HCT116 (cell line): ENCODE measurements around the gene TMTC4. TPM values are rescaled to one million over a fixed set of nuclear protein-coding genes. Genes with fewer than 3 reads are reported as not detected.

Experiments
- ATAC-seq: fragments of 200-7000 bp; cut with Tn5 transposase; 2 replicates; pipeline ENCODE4 v1.9.1; 2020; ENCODE audit warnings: mild to moderate bottlenecking, moderate library complexity
- BruUV-seq: library from RNA; stranded (reverse); fragments of 400-500 nt; replicated peaks from 2 replicates; lab custom pipeline; 2021; lab: Mats Ljungman, UMichigan
- CTCF ChIA-PET: fragments of 300-600 bp; sonication (Branson Sonifier 250); formaldehyde crosslinking; loops from one replicate; lab custom pipeline; 2021; ENCODE audit warnings: antibody characterized with exemption; lab: Charles Lee
- POLR2A ChIA-PET: fragments of 300-600, 350-600 bp; sonication (Branson Sonifier 250); formaldehyde crosslinking; loops from one replicate; lab custom pipeline; 2021; ENCODE audit warnings: antibody characterized with exemption; lab: Charles Lee
- RAD21 ChIA-PET, 2 experiments: fragments of 300-600 bp; sonication (Branson Sonifier 250); formaldehyde crosslinking; loops; one replicate each; lab custom pipeline; 2023; ENCODE audit warnings: low total read pairs in 2 of 2; ENCODE audit not compliant: uncharacterized antibody in 2 of 2, unreplicated experiment in 2 of 2, low non-redundant PET in 1 of 2; lab: Charles Lee
- DNase-seq: peaks from one replicate; pipeline ENCODE4 v3.0.0-alpha.2; 2010; ENCODE audit warnings: low read depth, low spot score
- H2AFZ ChIP-seq: fragments of 200-600 bp; shearing (Covaris generic), sonication (generic); 2 replicates; pipeline ENCODE4 v1.6.1; 2017; ENCODE audit warnings: low read depth, mixed run types, mixed read lengths, antibody characterized with exemption, low read length; ENCODE audit not compliant: poor library complexity, severe bottlenecking
- H3K27ac ChIP-seq: 2 replicates; pipeline ENCODE4 v1.5.1; 2012; ENCODE audit warnings: low read depth, low read length
- H3K27me3 ChIP-seq: fragments of 200-600 bp; sonication (generic); 2 replicates; pipeline ENCODE4 v1.6.1; 2016; ENCODE audit warnings: mixed run types, low read length, mixed read lengths; ENCODE audit not compliant: insufficient read depth
- H3K36me3 ChIP-seq, 2 experiments: fragments of 200-500 bp in 1 of 2; fragments of 200-600 bp in 1 of 2; sonication (Bioruptor generic) in 1 of 2; sonication (generic) in 1 of 2; 2 replicates each; pipeline versions ENCODE4 v1.5.1 to v1.6.1; 2014 to 2016; ENCODE audit warnings: low read length in 2 of 2, inconsistent platforms in 1 of 2, mixed read lengths in 1 of 2, mixed run types in 1 of 2; ENCODE audit not compliant: insufficient read depth in 2 of 2, control insufficient read depth in 1 of 2
- H3K4me1 ChIP-seq, 2 experiments: fragments of 200-600 bp in 1 of 2; sonication (generic) in 1 of 2; 2 replicates each; pipeline versions ENCODE4 v1.5.1 to v1.6.1; 2012 to 2017; ENCODE audit warnings: low read length in 2 of 2, inconsistent platforms in 1 of 2, mild to moderate bottlenecking in 1 of 2, mixed read lengths in 1 of 2, mixed run types in 1 of 2, moderate library complexity in 1 of 2; ENCODE audit not compliant: insufficient read depth in 2 of 2, control insufficient read depth in 1 of 2
- H3K4me2 ChIP-seq: fragments of 200-600 bp; sonication (generic); 2 replicates; pipeline ENCODE4 v1.6.1; 2017; ENCODE audit warnings: mixed run types, low read length, mixed read lengths
- H3K4me3 ChIP-seq, 2 experiments: fragments of 200-600 bp in 1 of 2; sonication (generic) in 1 of 2; replicated peaks in 1 of 2; 2 replicates each; pipeline ENCODE4 v1.5.1; 2011 to 2016; ENCODE audit warnings: low read length in 2 of 2, control low read depth in 1 of 2, low read depth in 1 of 2, mild to moderate bottlenecking in 1 of 2, mixed read lengths in 1 of 2, mixed run types in 1 of 2
- H3K79me2 ChIP-seq: fragments of 200-600 bp; sonication (generic); 2 replicates; pipeline ENCODE4 v1.6.1; 2017; ENCODE audit warnings: mild to moderate bottlenecking, mixed run types, low read length, moderate library complexity, mixed read lengths; ENCODE audit not compliant: insufficient read depth
- H3K9ac ChIP-seq: fragments of 200-600 bp; sonication (generic); 2 replicates; pipeline ENCODE4 v1.6.1; 2016; ENCODE audit warnings: low read length, mixed read lengths
- H3K9me2 ChIP-seq: fragments of 200-600 bp; sonication (generic), shearing (Covaris generic); 2 replicates; pipeline ENCODE4 v1.6.1; 2017; ENCODE audit warnings: mixed run types, mild to moderate bottlenecking, moderate library complexity; ENCODE audit not compliant: insufficient read depth
- H3K9me3 ChIP-seq, 2 experiments: fragments of 200-500 bp in 1 of 2; fragments of 200-600 bp in 1 of 2; sonication (Bioruptor generic) in 1 of 2; sonication (generic) in 1 of 2; 2 replicates each; pipeline ENCODE4 v1.6.1; 2014 to 2017; ENCODE audit warnings: low read length in 2 of 2, mixed read lengths in 2 of 2, inconsistent platforms in 1 of 2, low read depth in 1 of 2, mild to moderate bottlenecking in 1 of 2, mixed run types in 1 of 2, moderate library complexity in 1 of 2; ENCODE audit not compliant: control insufficient read depth in 1 of 2, insufficient read depth in 1 of 2
- H4K20me1 ChIP-seq: fragments of 200-600 bp; sonication (generic), shearing (Covaris generic); 2 replicates; pipeline ENCODE4 v1.6.1; 2017; ENCODE audit warnings: mixed run types, mild to moderate bottlenecking, moderate library complexity; ENCODE audit not compliant: insufficient read depth
- FOSL1 ChIP-seq: IDR thresholded peaks from 2 replicates; pipeline ENCODE4 v1.6.1; 2012; ENCODE audit warnings: low read depth
- POLR2A ChIP-seq: IDR thresholded peaks from 2 replicates; pipeline ENCODE4 v1.7.0; 2011; ENCODE audit warnings: borderline replicate concordance; ENCODE audit not compliant: insufficient read depth, insufficient read length; ENCODE audit errors: extremely low read depth
- SIN3A ChIP-seq: IDR thresholded peaks from 2 replicates; pipeline ENCODE4 v1.6.1; 2012; ENCODE audit warnings: low read depth
- TCF7L2 ChIP-seq: IDR thresholded peaks from 2 replicates; pipeline ENCODE4 v1.7.0; 2011; ENCODE audit warnings: borderline replicate concordance, inconsistent platforms; ENCODE audit not compliant: insufficient read depth, insufficient read length; ENCODE audit errors: extremely low read depth
- YY1 ChIP-seq: IDR thresholded peaks from 2 replicates; pipeline ENCODE4 v1.6.1; 2011; ENCODE audit warnings: low read length, low read depth, moderate library complexity, mild to moderate bottlenecking; ENCODE audit not compliant: insufficient replicate concordance; ENCODE audit errors: extremely low read depth
- ZFX ChIP-seq: fragments of 450-650 bp; IDR thresholded peaks from 2 replicates; pipeline ENCODE4 v1.6.1; 2017
- intact Hi-C: fragments of 100-400 bp; cut with micrococcal nuclease; formaldehyde crosslinking; loops from 2 replicates; pipeline ENCODE4 v1.10.0; 2022
- total RNA-seq: library from RNA; stranded (reverse); gene quantifications from one replicate; pipeline ENCODE4 v1.2.1, GENCODE V29; 2021; ENCODE audit not compliant: unreplicated experiment
- TF ChIP-seq, protein P1 (sequence below): IDR thresholded peaks from 2 replicates; pipeline ENCODE4 v1.6.1; 2012

Gene TMTC4
- total RNA-seq, 1 experiment from 2014 or later = 23.6 TPM

GRCh38 chr13:100673713-100674571, 653 bp downstream of the TMTC4 start:
- Histone ChIP-seq H3K27ac (peak overlapping the region; percentile 94), H3K4me3 (peak overlapping the region; percentile 60 to 80), H4K20me1 (no peaks in the 10 kb centered on the region), H3K9ac (peak overlapping the region; percentile 76), H3K36me3 (0 out of 4 replicates have a peak, but pooled peaks cover 0 to 4% of the 10 kb centered on the region in 2 experiments), H3K4me1 (peaks cover 15 to 18% of the 10 kb centered on the region in 2 experiments), H3K27me3 (no peaks in the 10 kb centered on the region), H3K9me3 (no peaks in the 10 kb centered on the region), H3K4me2 (peak overlapping the region; percentile 100), H2AFZ (no peak overlapping the region), H3K79me2 (peaks cover 22% of the 10 kb centered on the region), H3K9me2 (no peaks in the 10 kb centered on the region)
- ChIA-PET POLR2A (no interaction called here), CTCF (interaction anchor here (0.8 to 1.5 kb wide), 2 partner anchors 9 to 1018 kb away, joined by 3 to 5 read pairs; no protein-coding TSS in a partner anchor), RAD21 (no interaction called here)
- TF ChIP-seq POLR2A = peak; percentile 9
- TF ChIP-seq ZFX = peak; percentile 83
- TF ChIP-seq YY1 = no peak
- TF ChIP-seq, protein P1, sequence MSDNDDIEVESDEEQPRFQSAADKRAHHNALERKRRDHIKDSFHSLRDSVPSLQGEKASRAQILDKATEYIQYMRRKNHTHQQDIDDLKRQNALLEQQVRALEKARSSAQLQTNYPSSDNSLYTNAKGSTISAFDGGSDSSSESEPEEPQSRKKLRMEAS = 0 out of 2 replicates have a peak, but pooled peaks have one; percentile 1
- TF ChIP-seq SIN3A = no peak
- no TSS peak for BruUV-seq
- DNase-seq (peak; percentile 28), ATAC-seq (peak; percentile 25)
- intact Hi-C loops = no loop called here

DNA sequence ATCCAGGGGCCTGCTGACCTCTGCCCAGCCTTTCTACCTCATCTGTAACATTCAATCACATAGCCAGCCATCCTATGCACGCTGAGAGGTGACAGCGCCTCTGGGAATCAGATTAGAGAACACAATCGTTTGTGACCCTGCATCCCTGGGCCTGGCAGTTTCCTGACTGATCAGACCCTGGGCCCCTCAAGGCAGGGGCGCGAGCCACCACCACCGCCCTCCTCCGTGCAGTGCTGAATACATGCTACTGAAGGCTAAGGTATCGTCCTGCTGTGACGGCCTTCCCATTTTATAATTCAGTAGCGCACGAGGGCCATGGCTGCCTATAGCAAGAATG, 1.3 kb downstream of the TMTC4 start:
- Histone ChIP-seq H3K4me2 (peak overlapping the region; percentile 100), H3K9me2 (no peaks in the 10 kb centered on the region), H3K4me1 (peaks cover 15 to 18% of the 10 kb centered on the region in 2 experiments), H2AFZ (no peak overlapping the region), H3K9ac (peak overlapping the region; percentile 68), H3K9me3 (no peaks in the 10 kb centered on the region), H3K79me2 (peaks cover 22% of the 10 kb centered on the region), H3K4me3 (peak overlapping the region; percentile 60 to 74), H3K27ac (peak overlapping the region; percentile 94), H4K20me1 (no peaks in the 10 kb centered on the region), H3K27me3 (no peaks in the 10 kb centered on the region), H3K36me3 (peaks cover 2 to 4% of the 10 kb centered on the region in 2 experiments; a peak in 1 of 4 replicates)
- TF ChIP-seq, protein P1 = no peak
- TF ChIP-seq FOSL1 (no peak), TCF7L2 (no peak)
- DNase-seq (no peak), ATAC-seq (no peak)
- CTCF ChIA-PET = no interaction called here
- RAD21 ChIA-PET = no interaction called here
- POLR2A ChIA-PET = no interaction called here
- intact Hi-C loops = no loop called here
- BruUV-seq = no TSS peak
